Measurements from ENCODE around the gene INSC.

DNA sequence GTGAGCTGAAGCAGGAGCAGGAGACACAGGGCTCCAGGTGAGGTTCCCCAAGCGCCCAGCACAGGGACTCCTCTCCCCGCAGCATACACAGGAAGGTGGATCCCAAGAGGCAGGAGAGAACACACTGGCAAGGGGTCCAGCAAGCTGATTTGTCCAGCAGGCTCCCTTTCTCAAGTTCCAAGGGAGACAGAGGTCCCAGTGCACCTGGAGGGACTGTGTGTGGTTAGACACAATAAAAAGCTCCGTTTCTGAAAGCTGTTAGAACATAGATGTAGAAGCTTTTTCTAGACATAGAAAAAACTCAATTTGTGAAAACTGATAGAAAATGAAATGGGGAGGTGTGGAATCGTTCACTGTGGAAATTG, 39.6 kb upstream of the INSC start:
- TF ChIP-seq EGR1 (IDR thresholded peaks at IDR 0.05; ENCODE audit: borderline replicate concordance, low read depth, low read length) (no peak), CTCF (IDR thresholded peaks at IDR 0.05; ENCODE audit: control extremely low read depth in 1 of 3, insufficient read depth in 1 of 3, low read depth in 1 of 3, low read length in 3 of 3) (no peak), GTF2F1 (IDR thresholded peaks at IDR 0.05; ENCODE audit: borderline replicate concordance, low read depth, low read length) (no peak), CREB1 (IDR thresholded peaks at IDR 0.05) (no peak), TBP (IDR thresholded peaks at IDR 0.05; ENCODE audit: low read depth, low read length) (no peak), JUN (IDR thresholded peaks at IDR 0.05; ENCODE audit: low read depth, low read length) (no peak), POLR2AphosphoS5 (IDR thresholded peaks at IDR 0.05; ENCODE audit: low read depth, low read length) (no peak), POLR2A (IDR thresholded peaks at IDR 0.05; ENCODE audit: control extremely low read depth in 1 of 2, low read depth in 2 of 2, low read length in 2 of 2) (no peak), KDM1A (IDR thresholded peaks at IDR 0.05; ENCODE audit: borderline replicate concordance, low read length) (no peak), GABPA (IDR thresholded peaks at IDR 0.05; ENCODE audit: borderline replicate concordance, insufficient read depth, low read length) (no peak), BRCA1 (IDR thresholded peaks at IDR 0.05; ENCODE audit: low read depth, low read length) (no peak)
